ENCODE results near the gene C2.
"Not testable (repeated sequence)": the region's sequence is repeated elsewhere in the genome, so short reads cannot be mapped to it uniquely, and the experiment has no call there.

DNA sequence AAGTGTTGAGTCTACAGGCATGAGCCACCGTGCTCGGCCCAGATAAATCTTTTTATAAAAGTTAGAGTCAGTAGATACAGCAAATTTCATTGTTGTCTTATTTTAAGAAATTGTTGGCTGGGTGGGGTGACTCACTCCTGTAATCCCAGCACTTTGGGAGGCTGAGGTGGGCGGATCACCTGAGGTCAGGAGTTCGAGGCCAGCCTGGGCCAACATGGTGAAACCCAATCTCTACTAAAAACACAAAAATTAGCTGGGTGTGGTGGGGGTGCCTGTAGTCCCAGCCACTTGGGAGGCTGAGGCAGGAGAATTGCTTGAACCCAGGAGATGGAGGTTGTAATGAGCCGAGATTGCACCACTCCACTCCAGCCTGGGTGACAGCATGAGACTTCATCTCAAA is 19.3 kb upstream of the C2 start:
- not testable (repeated sequence) for TF ChIP-seq ZFX (IDR thresholded peaks at IDR 0.05)
- TF ChIP-seq, protein P1, sequence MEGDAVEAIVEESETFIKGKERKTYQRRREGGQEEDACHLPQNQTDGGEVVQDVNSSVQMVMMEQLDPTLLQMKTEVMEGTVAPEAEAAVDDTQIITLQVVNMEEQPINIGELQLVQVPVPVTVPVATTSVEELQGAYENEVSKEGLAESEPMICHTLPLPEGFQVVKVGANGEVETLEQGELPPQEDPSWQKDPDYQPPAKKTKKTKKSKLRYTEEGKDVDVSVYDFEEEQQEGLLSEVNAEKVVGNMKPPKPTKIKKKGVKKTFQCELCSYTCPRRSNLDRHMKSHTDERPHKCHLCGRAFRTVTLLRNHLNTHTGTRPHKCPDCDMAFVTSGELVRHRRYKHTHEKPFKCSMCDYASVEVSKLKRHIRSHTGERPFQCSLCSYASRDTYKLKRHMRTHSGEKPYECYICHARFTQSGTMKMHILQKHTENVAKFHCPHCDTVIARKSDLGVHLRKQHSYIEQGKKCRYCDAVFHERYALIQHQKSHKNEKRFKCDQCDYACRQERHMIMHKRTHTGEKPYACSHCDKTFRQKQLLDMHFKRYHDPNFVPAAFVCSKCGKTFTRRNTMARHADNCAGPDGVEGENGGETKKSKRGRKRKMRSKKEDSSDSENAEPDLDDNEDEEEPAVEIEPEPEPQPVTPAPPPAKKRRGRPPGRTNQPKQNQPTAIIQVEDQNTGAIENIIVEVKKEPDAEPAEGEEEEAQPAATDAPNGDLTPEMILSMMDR (conservative IDR thresholded peaks at IDR 0.05): not testable (repeated sequence)
